Sigmoid colon (tissue), 7 donors: ENCODE results near the gene MEI1. TPM values are rescaled to one million over a fixed set of nuclear protein-coding genes. Genes with fewer than 3 reads are reported as not detected.

ENCODE experiments used
- DNase-seq: peaks from one replicate; pipeline ENCODE4 v3.0.0-alpha.2; 2019
- H3K27ac ChIP-seq, 4 donors: fragments of 200-600 bp; sonication (generic); one replicate each; pipeline ENCODE4 v1.5.1; 2016 to 2019; ENCODE audit warnings: mild to moderate bottlenecking in 1 of 4
- H3K27me3 ChIP-seq, 3 donors: fragments of 200-600 bp; sonication (generic); one replicate each; pipeline ENCODE4 v1.5.1; 2019; ENCODE audit warnings: mild to moderate bottlenecking in 1 of 3
- H3K36me3 ChIP-seq, 4 donors: fragments of 200-600 bp; sonication (generic); one replicate each; pipeline ENCODE4 v1.5.1; 2016 to 2019
- H3K4me1 ChIP-seq, 4 donors: fragments of 200-600 bp; sonication (generic); one replicate each; pipeline ENCODE4 v1.5.1; 2017 to 2019
- H3K4me3 ChIP-seq, 4 donors: fragments of 200-600 bp; sonication (generic); one replicate each; pipeline ENCODE4 v1.5.1; 2017 to 2019; ENCODE audit warnings: mild to moderate bottlenecking in 2 of 4, moderate library complexity in 1 of 4
- H3K9me3 ChIP-seq, 4 donors: fragments of 200-600 bp in 3 of 4; sonication (generic) in 3 of 4; one replicate each; pipeline versions ENCODE4 v1.5.1 to v1.6.1; 2013 to 2019
- EP300 ChIP-seq, 4 donors: sonication (generic); formaldehyde crosslinking; IDR thresholded peaks; one replicate each; pipeline ENCODE4 v1.6.1; 2017; ENCODE audit warnings: antibody characterized with exemption in 4 of 4
- POLR2A ChIP-seq, 2 donors: fragments of 450-650 bp; IDR thresholded peaks; one replicate each; pipeline ENCODE4 v1.6.1; 2016; ENCODE audit warnings: antibody characterized with exemption in 2 of 2, mild to moderate bottlenecking in 2 of 2, moderate library complexity in 2 of 2
- POLR2AphosphoS5 ChIP-seq, 4 donors: sonication (generic); formaldehyde crosslinking; IDR thresholded peaks; one replicate each; pipeline ENCODE4 v1.6.1; 2017; ENCODE audit warnings: antibody characterized with exemption in 4 of 4
- WGBS, 2 donors: extraction: QIAGEN DNeasy Blood & Tissue Kit; methylation state at CpG; one replicate each; pipeline ENCODE4 v1.1.7; 2013; 5-methylcytosine and 5-hydroxymethylcytosine counted together
- intact Hi-C: fragments of 100-400 bp; cut with DNase I; formaldehyde crosslinking; loops from one replicate; pipeline ENCODE4 v1.15.1; 2023
- polyA plus RNA-seq, 3 donors: library from polyadenylated mRNA; stranded (reverse); fragments of 200-250 nt; gene quantifications; one replicate each; pipeline ENCODE4 v1.2.3, GENCODE V29; 2013
- total RNA-seq, 4 donors: library from RNA; depleted of rRNA; stranded (reverse); fragments of >200 nt; gene quantifications; one replicate each; pipeline ENCODE4 v1.1.0, GENCODE V29; 2016
- TF ChIP-seq, protein P1 (sequence below), 4 experiments: fragments of 450-650 bp in 3 of 4; fragments of 200-600 bp in 1 of 4; IDR thresholded peaks; one replicate each; pipeline ENCODE4 v1.5.1; 2016 to 2019; ENCODE audit warnings: antibody characterized with exemption in 4 of 4, mild to moderate bottlenecking in 3 of 4, moderate library complexity in 2 of 4
- donor health status: healthy with polysubstance abuse.
- donor health status: Bipolar disorder and iron deficiency.
- donor health status: healthy.

The MEI1 gene
- total and polyA plus RNA-seq, 7 donors: 0.54 to 6.4 (median 1.2) TPM; not detected in 2

DNA sequence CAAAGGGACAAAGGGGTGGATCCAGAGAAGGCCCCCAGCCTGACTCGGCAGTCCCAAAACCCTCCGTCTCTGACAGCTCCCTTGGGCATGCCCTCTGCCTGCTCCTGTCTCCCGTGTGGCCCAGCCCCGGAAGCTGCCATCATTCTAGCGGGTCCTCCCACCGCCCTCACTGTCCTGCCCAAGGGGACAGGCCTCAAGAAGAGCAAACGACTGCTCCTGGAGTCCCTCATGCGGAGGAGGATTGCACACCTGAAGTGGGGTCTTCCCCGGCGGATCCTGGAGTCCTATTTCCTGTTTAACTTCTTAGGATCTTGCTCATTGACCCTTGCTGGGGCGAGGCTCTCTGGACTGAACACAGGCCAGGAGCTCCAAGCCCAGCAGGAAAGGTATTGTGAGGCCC, 2.6 kb upstream of the MEI1 start:
- 63 to 70% methylated on average over 11 of the region's 11 CpGs for WGBS, 2 donors
- Histone ChIP-seq H3K4me3 (no peak overlapping the region), H3K4me1 (peaks cover 0 to 20% (median 17%) of the 10 kb centered on the region in 4 donors), H3K27ac (peak overlapping the region; percentile 4 to 60 (median 37)), H3K9me3 (no peaks in the 10 kb centered on the region), H3K36me3 (peaks cover 0 to 15% (median 0%) of the 10 kb centered on the region in 4 donors), H3K27me3 (no peaks in the 10 kb centered on the region)
- intact Hi-C loops: loop anchor here (1.0 to 5.0 kb wide), 3 partner anchors 136 to 245 kb away; partner anchors contain the start of gene SREBF2
- TF ChIP-seq EP300 (IDR thresholded peaks at IDR 0.05): no peak
- TF ChIP-seq, protein P1, sequence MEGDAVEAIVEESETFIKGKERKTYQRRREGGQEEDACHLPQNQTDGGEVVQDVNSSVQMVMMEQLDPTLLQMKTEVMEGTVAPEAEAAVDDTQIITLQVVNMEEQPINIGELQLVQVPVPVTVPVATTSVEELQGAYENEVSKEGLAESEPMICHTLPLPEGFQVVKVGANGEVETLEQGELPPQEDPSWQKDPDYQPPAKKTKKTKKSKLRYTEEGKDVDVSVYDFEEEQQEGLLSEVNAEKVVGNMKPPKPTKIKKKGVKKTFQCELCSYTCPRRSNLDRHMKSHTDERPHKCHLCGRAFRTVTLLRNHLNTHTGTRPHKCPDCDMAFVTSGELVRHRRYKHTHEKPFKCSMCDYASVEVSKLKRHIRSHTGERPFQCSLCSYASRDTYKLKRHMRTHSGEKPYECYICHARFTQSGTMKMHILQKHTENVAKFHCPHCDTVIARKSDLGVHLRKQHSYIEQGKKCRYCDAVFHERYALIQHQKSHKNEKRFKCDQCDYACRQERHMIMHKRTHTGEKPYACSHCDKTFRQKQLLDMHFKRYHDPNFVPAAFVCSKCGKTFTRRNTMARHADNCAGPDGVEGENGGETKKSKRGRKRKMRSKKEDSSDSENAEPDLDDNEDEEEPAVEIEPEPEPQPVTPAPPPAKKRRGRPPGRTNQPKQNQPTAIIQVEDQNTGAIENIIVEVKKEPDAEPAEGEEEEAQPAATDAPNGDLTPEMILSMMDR (IDR thresholded peaks at IDR 0.05): no peak
- TF ChIP-seq POLR2A (IDR thresholded peaks at IDR 0.05): no peak
- TF ChIP-seq POLR2AphosphoS5 (IDR thresholded peaks at IDR 0.05): no peak
- DNase-seq: peak; percentile 64

DNA sequence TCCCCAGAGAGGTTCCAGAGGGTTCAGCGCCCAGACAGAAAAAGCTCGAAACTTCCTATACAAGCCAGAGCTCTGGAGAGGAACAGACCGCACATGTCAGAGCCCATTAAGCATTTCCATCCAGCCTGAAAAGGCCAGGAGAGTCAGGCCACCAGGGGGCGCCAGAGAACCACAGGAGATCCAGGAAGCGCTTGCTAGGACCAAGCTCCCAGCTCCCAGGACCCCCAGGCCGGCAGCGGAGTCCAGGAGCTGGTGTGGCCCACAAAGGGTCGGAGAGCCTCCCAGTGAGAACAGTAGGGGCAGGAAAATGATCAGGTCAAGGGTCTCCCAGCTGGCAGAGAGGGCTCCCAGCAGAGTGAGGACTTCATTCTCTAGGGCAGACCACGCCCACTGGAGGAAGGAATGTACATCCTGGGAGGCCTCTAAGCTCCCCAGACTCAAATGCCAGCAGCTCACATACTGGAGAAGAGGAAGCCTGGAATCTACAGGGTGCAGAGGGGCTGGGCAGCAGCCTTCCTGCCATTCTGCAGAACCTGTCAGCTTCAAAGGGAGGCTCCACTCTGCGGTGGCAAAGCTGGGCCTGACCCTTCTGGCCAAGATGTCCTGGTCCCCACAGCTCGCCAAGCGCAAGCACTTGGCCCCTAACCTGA, 2.1 kb upstream of the MEI1 start:
- WGBS, 2 donors: 28% methylated on average over 12 of the region's 12 CpGs
- Histone ChIP-seq H3K27ac (peak overlapping the region; percentile 4 to 60 (median 37)), H3K9me3 (no peaks in the 10 kb centered on the region), H3K4me1 (peaks cover 0 to 20% (median 17%) of the 10 kb centered on the region in 4 donors), H3K36me3 (peaks cover 0 to 15% (median 0%) of the 10 kb centered on the region in 4 donors), H3K4me3 (peak overlapping the region in 2 of 4 donors; percentile 28 to 31), H3K27me3 (no peaks in the 10 kb centered on the region)
- TF ChIP-seq POLR2A (IDR thresholded peaks at IDR 0.05): no peak
- TF ChIP-seq, protein P1 (IDR thresholded peaks at IDR 0.05): peak; percentile 85 to 99 (median 96)
- no peak for TF ChIP-seq EP300 (IDR thresholded peaks at IDR 0.05)
- no peak for TF ChIP-seq POLR2AphosphoS5 (IDR thresholded peaks at IDR 0.05)
- DNase-seq: peak; percentile 95
- intact Hi-C loops: loop anchor here (1.0 to 5.0 kb wide), 3 partner anchors 135 to 244 kb away; partner anchors contain the start of gene SREBF2

DNA sequence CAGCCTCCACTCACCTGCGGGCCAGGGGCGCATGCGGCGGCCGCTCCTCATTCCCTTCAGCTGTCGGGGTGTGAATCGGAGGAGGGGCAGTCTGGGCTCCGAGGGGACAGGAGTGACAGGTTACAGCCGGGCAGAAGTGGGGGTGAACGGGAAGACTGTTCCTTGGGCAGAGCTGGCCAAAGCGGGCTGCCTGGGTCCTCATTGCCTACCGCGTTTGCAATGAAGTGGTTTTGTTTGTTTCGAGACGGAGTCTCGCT, 733 bp downstream of the MEI1 start:
- no peak for DNase-seq
- 97% methylated on average over 16 of the region's 16 CpGs for WGBS, 2 donors
- intact Hi-C loops: no loop called here
- Histone ChIP-seq H3K9me3 (no peaks in the 10 kb centered on the region), H3K4me3 (no peak overlapping the region), H3K27ac (no peak overlapping the region), H3K36me3 (no peaks in the 10 kb centered on the region), H3K27me3 (no peaks in the 10 kb centered on the region), H3K4me1 (peaks cover 0 to 20% (median 17%) of the 10 kb centered on the region in 4 donors)
- TF ChIP-seq POLR2AphosphoS5 (IDR thresholded peaks at IDR 0.05): no peak

DNA sequence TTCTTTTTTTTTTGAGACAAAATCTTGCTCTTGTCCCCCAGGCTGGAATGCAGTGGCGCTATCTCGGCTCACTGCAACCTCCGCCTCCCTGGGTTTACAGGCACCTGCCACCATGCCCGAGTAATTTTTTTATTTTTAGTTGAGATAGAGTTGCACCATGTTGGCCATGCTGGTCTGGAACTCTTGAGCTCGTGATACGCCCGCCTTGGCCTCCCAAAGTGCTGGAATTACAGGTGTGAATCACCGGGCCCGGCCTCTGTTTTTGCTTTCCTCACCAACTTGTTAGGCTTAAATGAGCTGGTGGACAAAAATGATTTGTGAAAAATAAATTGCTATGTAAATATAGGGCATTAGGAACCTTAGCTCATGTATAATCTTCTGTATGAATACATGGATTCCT, 3.5 kb downstream of the MEI1 start:
- intact Hi-C loops: no loop called here

DNA sequence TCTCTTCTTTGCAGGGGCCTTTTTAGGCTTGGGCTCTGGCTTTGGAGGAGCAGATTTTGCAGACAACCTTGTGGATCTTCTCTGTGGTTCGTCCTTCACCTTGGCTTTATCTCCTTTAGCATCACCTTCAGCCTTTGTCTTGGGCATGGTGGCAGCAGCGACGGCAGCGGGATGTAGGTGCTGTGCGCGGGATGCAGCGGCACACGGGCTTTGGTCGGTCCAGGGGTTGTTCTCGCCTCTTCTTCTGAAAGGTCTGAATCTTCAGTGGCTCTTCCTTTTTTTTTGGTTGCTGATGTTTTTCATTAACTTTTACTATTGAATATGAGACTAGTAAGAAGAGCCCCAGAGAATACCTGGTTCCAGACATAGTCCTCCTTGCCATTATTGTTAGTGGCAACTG, 10.0 kb downstream of the MEI1 start:
- H3K27me3 ChIP-seq: no peaks in the 10 kb centered on the region
- intact Hi-C loops: no loop called here
- DNase-seq: no peak
- H3K9me3 ChIP-seq: no peaks in the 10 kb centered on the region
- WGBS, 2 donors: 93 to 95% methylated on average over 10 of the region's 10 CpGs
- no peaks in the 10 kb centered on the region for H3K4me1 ChIP-seq
- no peaks in the 10 kb centered on the region for H3K36me3 ChIP-seq
- no peak overlapping the region for H3K4me3 ChIP-seq
- H3K27ac ChIP-seq: no peak overlapping the region
- TF ChIP-seq POLR2A (IDR thresholded peaks at IDR 0.05): no peak
- TF ChIP-seq, protein P1 (IDR thresholded peaks at IDR 0.05): no peak
- no peak for TF ChIP-seq POLR2AphosphoS5 (IDR thresholded peaks at IDR 0.05)
- TF ChIP-seq EP300 (IDR thresholded peaks at IDR 0.05): no peak

More for the DNA sequence above, 3.5 kb downstream of the MEI1 start:
- TF ChIP-seq EP300 (IDR thresholded peaks at IDR 0.05): no peak
- no peak for TF ChIP-seq POLR2A (IDR thresholded peaks at IDR 0.05)
- TF ChIP-seq, protein P1 (IDR thresholded peaks at IDR 0.05): no peak
- no peak for TF ChIP-seq POLR2AphosphoS5 (IDR thresholded peaks at IDR 0.05)
- 89 to 93% methylated on average over 9 of the region's 9 CpGs for WGBS, 2 donors
- Histone ChIP-seq H3K27ac (no peak overlapping the region), H3K4me3 (no peak overlapping the region), H3K9me3 (no peaks in the 10 kb centered on the region), H3K4me1 (peaks cover 0 to 10% (median 7%) of the 10 kb centered on the region in 4 donors), H3K36me3 (no peaks in the 10 kb centered on the region), H3K27me3 (no peaks in the 10 kb centered on the region)
- DNase-seq: no peak
